K562 treated with DMSO at 1 percent for 24 hours (cell line): ENCODE measurements around the gene CHST10. TPM values are rescaled to one million over a fixed set of nuclear protein-coding genes. Genes with fewer than 3 reads are reported as not detected.

ENCODE experiments used
- total RNA-seq: library from RNA; unstranded; fragments of 300-600 nt; gene quantifications from 2 replicates; pipeline ENCODE4 v1.2.3, GENCODE V29; 2022; ENCODE audit warnings: low read depth; ENCODE audit not compliant: insufficient read depth

Gene CHST10
- total RNA-seq: 13.9 and 20.4 TPM in 2 replicates

GRCh38 chr2:100416935-100417710 lies at the start of gene CHST10:
Gene CHST10, minus strand, starts transcription at chr2:100417668. Its CDS starts 10,993 bp downstream, at chr2:100406675.

Other genes with a start within 250 kb of the CHST10 start
- 1.4 and 1.7 TPM in 2 replicates for gene LONRF2, start 95.2 kb downstream of the CHST10 start, total RNA-seq
- not detected in 2 replicates for gene NMS, start 52.8 kb upstream of the CHST10 start, total RNA-seq
- 14.5 and 15.6 TPM in 2 replicates for gene PDCL3, start 145.3 kb upstream of the CHST10 start, total RNA-seq